Stimulated activated CD4-positive, alpha-beta T cell treated with anti-CD3 and anti-CD28 coated beads, Interleukin-2, amount 100 ng/mL, for 24 hours (primary cell): ENCODE results near the gene GAB1.
A peak's percentile ranks its signal among the peaks of the same experiment; 100 is the strongest.

Source experiments
- DNase-seq, 2 donors: peaks; one replicate each; pipeline ENCODE4 v3.0.0-alpha.2; 2020

Gene GAB1

DNA sequence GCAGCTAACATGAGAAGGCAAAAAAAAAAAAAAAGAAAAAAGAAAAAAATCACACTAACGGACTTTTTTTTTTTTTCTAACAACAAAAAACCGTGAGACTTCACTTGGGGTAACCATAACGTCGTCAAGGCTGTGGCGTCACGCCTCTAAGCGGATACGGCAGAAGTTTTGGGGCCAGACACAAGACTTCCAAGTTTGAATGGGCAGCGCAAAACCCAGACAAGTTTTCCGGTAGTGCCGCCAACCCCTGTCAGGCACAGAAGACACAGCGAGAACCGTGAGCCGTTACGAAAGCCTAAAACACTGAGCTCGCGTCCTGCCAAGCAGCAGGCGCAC lies 176.3 kb downstream of the GAB1 start:
- DNase-seq = no peak

DNA sequence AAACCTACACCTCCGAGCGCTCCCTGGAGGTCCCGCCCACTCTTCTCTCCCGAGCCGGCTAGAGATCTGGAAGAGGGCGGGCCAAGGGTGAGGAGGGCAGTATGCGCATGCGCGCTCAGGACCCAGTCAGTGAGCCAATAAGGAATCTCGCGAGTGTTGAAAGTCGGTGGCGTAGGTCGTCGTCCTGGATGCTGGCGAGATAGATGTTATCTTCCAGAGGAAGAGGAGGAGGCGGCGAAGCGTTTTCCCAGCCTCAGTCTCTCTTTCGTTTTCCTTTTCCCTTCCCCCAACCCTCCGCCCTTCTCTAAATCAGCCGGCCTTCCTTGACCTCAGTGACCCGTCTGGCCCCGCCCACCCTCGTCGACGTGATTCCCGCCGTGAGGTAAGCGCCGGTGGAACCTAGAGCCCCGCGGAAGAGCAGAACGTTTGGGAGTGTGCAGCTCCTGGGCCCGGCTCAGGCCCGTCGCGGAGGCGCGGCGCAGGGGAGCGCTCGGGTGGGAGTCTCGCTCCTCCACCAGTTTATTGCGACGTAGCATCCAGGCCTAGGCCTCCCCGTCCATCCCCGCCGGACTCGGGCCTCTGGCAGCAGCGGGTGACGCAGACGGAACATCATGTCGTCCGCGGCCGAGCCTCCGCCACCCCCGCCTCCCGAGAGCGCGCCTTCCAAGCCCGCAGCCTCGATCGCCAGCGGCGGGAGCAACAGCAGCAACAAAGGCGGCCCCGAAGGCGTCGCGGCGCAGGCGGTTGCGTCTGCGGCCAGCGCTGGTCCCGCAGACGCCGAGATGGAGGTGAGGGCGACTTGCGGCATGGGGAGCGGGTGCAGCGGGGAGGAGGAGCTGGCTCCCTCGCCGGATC lies 176.9 kb downstream of the GAB1 start, which contains the start of gene SMARCA5:
SMARCA5 (plus strand) TSS at position 389 of the 855 bp plus-strand sequence; CDS start at position 612, 223 bp downstream.
- peak; percentile 95 to 96 for DNase-seq

DNA sequence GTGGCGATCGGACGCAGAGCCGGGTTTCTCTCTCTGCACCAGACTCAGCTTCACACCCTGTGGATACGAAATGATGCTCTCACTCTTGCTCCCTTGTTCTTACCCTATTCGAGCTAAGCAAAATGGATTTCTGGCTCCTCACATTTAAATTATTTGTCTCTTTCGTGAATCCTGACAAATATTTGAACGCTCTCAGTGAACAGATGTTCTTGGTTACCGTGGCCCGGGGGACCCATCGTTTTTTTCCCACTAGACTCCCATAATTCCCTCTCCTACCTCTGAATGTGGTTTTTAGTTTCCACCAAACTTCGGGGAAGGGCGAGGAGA lies 177.5 kb downstream of the GAB1 start:
- DNase-seq = no peak

DNA sequence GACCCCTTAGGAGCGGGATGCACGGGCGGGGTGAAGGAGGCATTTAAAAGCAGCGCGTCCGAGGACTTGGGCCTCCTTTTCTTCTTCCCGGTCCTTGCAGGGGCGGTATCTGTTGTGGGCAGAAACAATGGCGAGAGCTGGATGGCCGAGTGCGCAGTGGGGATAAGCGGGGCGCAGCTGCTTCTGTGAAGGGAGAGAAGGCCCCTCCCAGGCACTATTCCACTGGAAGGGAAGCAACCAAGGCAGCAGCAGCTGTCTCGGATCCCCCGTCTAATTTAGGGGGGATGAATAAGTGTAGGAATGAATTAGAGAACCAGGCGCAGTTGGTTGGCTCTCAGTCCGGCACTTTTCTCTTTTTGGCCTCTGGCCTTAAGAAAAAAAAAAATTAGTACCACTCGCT lies 177.8 kb downstream of the GAB1 start:
- DNase-seq = peak; percentile 22 to 28

DNA sequence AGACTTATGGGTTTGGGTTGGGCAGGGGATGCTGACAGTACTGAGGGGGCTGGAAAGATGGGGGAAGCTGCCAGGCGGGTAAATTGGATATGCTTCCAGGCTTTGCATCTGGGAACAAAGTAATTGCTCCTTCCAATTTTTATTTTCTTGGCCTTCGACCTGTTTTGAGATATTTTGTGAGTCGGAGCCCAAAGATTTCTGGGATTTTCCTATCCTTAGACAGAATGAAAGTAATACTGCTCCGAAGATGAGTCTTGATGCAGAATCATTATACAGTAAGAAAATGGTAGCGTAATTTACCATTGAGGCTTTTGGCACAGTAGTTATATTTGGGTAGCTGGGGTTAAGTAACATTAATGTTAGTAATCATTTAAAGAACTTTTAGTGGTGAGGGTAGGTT lies 178.2 kb downstream of the GAB1 start:
- no peak for DNase-seq

DNA sequence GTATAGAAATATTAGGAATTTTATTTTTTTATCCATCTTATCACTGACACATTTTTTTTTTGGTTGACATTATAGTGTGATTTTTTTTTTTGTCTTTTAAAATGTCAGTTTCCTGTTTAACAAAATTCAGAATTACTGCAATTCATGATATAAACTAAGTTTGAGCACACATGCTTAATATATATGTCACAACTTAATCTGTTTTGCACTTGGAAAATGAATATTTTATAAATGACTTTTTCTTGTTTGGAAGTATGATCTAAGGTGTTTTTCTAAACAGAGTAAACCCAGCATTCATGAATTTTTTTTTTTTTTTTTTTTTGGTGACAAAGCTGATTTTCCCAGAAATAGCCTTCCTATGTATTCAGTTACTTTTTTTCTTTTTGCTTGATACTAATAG lies 179.2 kb downstream of the GAB1 start:
- DNase-seq = no peak

DNA sequence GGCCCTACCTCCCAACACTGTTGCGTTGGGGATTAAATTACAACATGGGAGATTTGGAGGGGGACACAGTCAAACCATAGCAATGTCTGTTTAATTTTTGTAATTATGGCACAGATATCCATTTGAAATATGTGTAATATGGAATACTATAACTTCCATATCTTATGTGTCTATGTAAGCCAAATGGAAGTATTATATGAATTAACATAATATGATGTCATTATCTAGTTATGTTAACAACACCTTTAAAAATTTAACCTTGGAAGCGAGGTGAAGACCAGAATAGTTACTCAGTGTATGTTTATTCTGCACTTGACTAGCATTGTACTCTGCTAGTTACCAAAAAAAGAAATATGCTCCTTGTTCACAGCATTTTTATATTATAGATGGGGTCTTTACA lies 181.1 kb downstream of the GAB1 start:
- no peak for DNase-seq
